ENCODE results near the gene LAMP2.

DNA sequence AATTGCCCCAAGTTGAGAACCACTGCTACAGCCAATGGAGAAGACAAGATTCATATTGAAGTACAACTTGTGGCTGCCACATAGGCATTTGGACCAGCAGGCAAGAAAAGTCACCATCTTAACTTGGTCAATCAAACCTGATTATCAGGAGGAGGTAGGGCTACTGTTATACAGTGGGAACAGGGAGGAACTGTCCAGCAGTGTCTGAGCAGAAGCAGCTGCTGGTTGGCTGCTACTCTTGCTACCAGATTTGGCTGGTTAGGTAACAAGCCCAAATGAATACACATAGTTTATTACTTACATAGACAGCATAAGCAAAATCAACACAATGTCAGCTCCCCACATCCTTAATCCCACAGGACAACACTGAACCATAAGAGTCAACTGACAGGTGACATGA is 67.8 kb downstream of the LAMP2 start:
- TF ChIP-seq EZH2 (IDR thresholded peaks at IDR 0.05; ENCODE audit: insufficient read depth, poor library complexity, severe bottlenecking) (no peak), EZH2phosphoT487 (IDR thresholded peaks at IDR 0.05; ENCODE audit: insufficient read depth, low read depth) (no peak)
